GM12878 (cell line): ENCODE measurements around the gene ARHGAP45. TPM values are rescaled to one million over a fixed set of nuclear protein-coding genes. Genes with fewer than 3 reads are reported as not detected.
A peak's percentile ranks its signal among the peaks of the same experiment; 100 is the strongest.

Experiments
- HDAC2 ChIP-seq: fragments of 200-600 bp; sonication (generic); IDR thresholded peaks from 2 replicates; pipeline ENCODE4 v1.6.1; 2017
- IKZF1 ChIP-seq: fragments of 450-650 bp; conservative IDR thresholded peaks from 2 replicates; pipeline ENCODE4 v1.6.1; 2017; ENCODE audit warnings: antibody characterized with exemption, mild to moderate bottlenecking
- TAF1 ChIP-seq: IDR thresholded peaks from 2 replicates; pipeline ENCODE4 v1.6.1; 2011; ENCODE audit warnings: mild to moderate bottlenecking, low read depth, low read length, borderline replicate concordance
- TCF12 ChIP-seq: IDR thresholded peaks from 2 replicates; pipeline ENCODE4 v1.6.1; 2011; ENCODE audit warnings: low read depth, mild to moderate bottlenecking, low read length
- polyA plus RNA-seq, 11 experiments: library from polyadenylated mRNA; depleted of rRNA in 4 of 11; unstranded in 6 of 11; stranded (reverse) in 5 of 11; fragments of >200 nt; fragmentation: Nextera tagmentation in 4 of 11; fragmentation: Illumina TruSeq in 1 of 11; extraction: Ambion mirVana in 4 of 11; extraction: Trizol in 1 of 11; gene quantifications; 1 replicate in 1 of 11; 2 replicates in 10 of 11; pipeline versions ENCODE4 v1.2.1 to v1.2.3, GENCODE V29; 2011 to 2016; ENCODE audit warnings: inconsistent platforms in 2 of 11, missing spikeins in 2 of 11, low read depth in 1 of 11
- total RNA-seq, 4 experiments: library from RNA; depleted of rRNA in 3 of 4; stranded (reverse); fragments of >200 nt in 3 of 4; fragmentation: Illumina TruSeq in 1 of 4; extraction: Trizol in 1 of 4; gene quantifications; 2 replicates each; pipeline versions ENCODE4 v1.2.1 to v1.2.3, GENCODE V29; 2013 to 2021
- TF ChIP-seq, protein P1 (sequence below): IDR thresholded peaks from 2 replicates; pipeline ENCODE4 v1.6.1; 2012; ENCODE audit warnings: mild to moderate bottlenecking, low read depth, low read length
- TF ChIP-seq, protein P2 (sequence below): fragments of 450-650 bp; formaldehyde crosslinking; IDR thresholded peaks from 2 replicates; pipeline ENCODE4 v1.4.0; 2020; ENCODE audit warnings: mild to moderate bottlenecking, moderate library complexity
- TF ChIP-seq, protein P3 (sequence below), 3 experiments: IDR thresholded peaks in 2 of 3; conservative IDR thresholded peaks in 1 of 3; 2 replicates each; pipeline ENCODE4 v1.5.1; 2011; ENCODE audit warnings: low read depth in 3 of 3, low read length in 3 of 3, mild to moderate bottlenecking in 3 of 3, control low read depth in 2 of 3, moderate library complexity in 2 of 3, inconsistent platforms in 1 of 3, mixed read lengths in 1 of 3; ENCODE audit not compliant: control insufficient read depth in 2 of 3, insufficient read depth in 1 of 3; ENCODE audit errors: extremely low read depth in 1 of 3

The ARHGAP45 gene
- total and polyA plus RNA-seq, 10 of the 15 experiments (the other 5 are each of a cell fraction or from before 2014, with no cell fraction given), result 1.4 to 151 (median 59.9) TPM

DNA sequence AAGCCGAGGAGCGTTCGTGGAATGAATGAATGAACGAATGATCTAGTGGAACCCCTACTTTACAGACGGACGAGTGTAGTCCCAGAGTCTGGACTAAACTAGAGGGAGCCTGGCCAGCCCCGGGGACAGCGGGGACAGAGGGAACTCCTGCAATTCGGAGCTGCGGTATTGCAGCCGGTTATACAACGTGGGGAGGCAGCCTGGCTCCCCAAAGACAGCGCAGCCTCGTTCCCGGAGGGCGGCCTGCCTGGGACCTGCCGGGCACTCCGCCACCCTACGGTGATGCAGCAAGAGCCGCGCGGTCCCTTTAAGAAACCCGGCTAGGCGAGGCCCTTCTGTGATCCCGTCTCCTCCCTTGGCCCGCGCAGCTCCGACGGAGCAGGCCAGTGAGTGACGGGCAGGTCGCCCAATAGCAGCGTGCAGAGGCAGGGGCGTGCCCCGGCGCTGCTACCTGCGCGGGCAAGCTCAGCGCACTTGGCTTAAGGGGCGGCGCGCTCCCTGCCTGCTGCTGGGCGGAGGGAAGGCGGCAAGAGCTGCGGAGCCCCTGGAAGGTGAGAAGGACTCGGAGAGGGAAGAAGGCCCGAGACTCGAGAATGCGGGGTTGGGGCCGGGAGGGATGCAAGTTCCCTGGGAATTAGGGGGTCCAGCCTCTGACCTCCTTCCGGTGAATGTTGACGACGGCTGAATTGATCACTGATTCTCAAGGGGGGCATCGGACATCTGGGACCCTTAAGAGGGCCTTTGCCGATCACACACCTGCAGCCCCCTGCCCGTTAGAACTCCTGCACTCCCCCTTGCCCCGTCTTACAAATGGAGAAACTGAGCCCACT is 27.1 kb upstream of the ARHGAP45 start, which contains the start of gene ABCA7 (continued):
- TF ChIP-seq, protein P1, sequence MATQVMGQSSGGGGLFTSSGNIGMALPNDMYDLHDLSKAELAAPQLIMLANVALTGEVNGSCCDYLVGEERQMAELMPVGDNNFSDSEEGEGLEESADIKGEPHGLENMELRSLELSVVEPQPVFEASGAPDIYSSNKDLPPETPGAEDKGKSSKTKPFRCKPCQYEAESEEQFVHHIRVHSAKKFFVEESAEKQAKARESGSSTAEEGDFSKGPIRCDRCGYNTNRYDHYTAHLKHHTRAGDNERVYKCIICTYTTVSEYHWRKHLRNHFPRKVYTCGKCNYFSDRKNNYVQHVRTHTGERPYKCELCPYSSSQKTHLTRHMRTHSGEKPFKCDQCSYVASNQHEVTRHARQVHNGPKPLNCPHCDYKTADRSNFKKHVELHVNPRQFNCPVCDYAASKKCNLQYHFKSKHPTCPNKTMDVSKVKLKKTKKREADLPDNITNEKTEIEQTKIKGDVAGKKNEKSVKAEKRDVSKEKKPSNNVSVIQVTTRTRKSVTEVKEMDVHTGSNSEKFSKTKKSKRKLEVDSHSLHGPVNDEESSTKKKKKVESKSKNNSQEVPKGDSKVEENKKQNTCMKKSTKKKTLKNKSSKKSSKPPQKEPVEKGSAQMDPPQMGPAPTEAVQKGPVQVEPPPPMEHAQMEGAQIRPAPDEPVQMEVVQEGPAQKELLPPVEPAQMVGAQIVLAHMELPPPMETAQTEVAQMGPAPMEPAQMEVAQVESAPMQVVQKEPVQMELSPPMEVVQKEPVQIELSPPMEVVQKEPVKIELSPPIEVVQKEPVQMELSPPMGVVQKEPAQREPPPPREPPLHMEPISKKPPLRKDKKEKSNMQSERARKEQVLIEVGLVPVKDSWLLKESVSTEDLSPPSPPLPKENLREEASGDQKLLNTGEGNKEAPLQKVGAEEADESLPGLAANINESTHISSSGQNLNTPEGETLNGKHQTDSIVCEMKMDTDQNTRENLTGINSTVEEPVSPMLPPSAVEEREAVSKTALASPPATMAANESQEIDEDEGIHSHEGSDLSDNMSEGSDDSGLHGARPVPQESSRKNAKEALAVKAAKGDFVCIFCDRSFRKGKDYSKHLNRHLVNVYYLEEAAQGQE, result no peak
- TF ChIP-seq TCF12 (no peak), IKZF1 (peak; percentile 67; the same call in 1 of the 2 replicates), TAF1 (peak; percentile 39; the same call in 1 of the 2 replicates), HDAC2 (no peak)
- TF ChIP-seq, protein P2, sequence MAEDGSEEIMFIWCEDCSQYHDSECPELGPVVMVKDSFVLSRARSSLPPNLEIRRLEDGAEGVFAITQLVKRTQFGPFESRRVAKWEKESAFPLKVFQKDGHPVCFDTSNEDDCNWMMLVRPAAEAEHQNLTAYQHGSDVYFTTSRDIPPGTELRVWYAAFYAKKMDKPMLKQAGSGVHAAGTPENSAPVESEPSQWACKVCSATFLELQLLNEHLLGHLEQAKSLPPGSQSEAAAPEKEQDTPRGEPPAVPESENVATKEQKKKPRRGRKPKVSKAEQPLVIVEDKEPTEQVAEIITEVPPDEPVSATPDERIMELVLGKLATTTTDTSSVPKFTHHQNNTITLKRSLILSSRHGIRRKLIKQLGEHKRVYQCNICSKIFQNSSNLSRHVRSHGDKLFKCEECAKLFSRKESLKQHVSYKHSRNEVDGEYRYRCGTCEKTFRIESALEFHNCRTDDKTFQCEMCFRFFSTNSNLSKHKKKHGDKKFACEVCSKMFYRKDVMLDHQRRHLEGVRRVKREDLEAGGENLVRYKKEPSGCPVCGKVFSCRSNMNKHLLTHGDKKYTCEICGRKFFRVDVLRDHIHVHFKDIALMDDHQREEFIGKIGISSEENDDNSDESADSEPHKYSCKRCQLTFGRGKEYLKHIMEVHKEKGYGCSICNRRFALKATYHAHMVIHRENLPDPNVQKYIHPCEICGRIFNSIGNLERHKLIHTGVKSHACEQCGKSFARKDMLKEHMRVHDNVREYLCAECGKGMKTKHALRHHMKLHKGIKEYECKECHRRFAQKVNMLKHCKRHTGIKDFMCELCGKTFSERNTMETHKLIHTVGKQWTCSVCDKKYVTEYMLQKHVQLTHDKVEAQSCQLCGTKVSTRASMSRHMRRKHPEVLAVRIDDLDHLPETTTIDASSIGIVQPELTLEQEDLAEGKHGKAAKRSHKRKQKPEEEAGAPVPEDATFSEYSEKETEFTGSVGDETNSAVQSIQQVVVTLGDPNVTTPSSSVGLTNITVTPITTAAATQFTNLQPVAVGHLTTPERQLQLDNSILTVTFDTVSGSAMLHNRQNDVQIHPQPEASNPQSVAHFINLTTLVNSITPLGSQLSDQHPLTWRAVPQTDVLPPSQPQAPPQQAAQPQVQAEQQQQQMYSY (CRISPR knock-in tag), result no peak
- TF ChIP-seq, protein P3, sequence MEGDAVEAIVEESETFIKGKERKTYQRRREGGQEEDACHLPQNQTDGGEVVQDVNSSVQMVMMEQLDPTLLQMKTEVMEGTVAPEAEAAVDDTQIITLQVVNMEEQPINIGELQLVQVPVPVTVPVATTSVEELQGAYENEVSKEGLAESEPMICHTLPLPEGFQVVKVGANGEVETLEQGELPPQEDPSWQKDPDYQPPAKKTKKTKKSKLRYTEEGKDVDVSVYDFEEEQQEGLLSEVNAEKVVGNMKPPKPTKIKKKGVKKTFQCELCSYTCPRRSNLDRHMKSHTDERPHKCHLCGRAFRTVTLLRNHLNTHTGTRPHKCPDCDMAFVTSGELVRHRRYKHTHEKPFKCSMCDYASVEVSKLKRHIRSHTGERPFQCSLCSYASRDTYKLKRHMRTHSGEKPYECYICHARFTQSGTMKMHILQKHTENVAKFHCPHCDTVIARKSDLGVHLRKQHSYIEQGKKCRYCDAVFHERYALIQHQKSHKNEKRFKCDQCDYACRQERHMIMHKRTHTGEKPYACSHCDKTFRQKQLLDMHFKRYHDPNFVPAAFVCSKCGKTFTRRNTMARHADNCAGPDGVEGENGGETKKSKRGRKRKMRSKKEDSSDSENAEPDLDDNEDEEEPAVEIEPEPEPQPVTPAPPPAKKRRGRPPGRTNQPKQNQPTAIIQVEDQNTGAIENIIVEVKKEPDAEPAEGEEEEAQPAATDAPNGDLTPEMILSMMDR (IDR thresholded peaks at IDR 0.05 in 2 of 3, conservative IDR thresholded peaks at IDR 0.05 in 1 of 3; ENCODE audit: control insufficient read depth in 2 of 3, extremely low read depth in 1 of 3, insufficient read depth in 1 of 3, low read depth in 3 of 3, low read length in 3 of 3), result peak in 1 of 3 experiments; percentile 4; a peak in 1 of 6 replicates
- TF ChIP-seq, all 136 proteins: peak for 46
